Embryonic facial prominence (tissue), 1 donor: ENCODE data around the gene PREP.
"Not testable (repeated sequence)": the region's sequence is repeated elsewhere in the genome, so short reads cannot be mapped to it uniquely, and the experiment has no call there.

ENCODE experiments used
- DNase-seq: peaks from one replicate; pipeline ENCODE4 v3.0.0-alpha.2; 2016; ENCODE audit errors: extremely low spot score

The PREP gene

GRCh38 chr6:105345506-105345905 lies 57.4 kb downstream of the PREP start:
- DNase-seq: no peak

GRCh38 chr6:105344881-105345370 lies 58.0 kb downstream of the PREP start:
- DNase-seq: no peak

DNA sequence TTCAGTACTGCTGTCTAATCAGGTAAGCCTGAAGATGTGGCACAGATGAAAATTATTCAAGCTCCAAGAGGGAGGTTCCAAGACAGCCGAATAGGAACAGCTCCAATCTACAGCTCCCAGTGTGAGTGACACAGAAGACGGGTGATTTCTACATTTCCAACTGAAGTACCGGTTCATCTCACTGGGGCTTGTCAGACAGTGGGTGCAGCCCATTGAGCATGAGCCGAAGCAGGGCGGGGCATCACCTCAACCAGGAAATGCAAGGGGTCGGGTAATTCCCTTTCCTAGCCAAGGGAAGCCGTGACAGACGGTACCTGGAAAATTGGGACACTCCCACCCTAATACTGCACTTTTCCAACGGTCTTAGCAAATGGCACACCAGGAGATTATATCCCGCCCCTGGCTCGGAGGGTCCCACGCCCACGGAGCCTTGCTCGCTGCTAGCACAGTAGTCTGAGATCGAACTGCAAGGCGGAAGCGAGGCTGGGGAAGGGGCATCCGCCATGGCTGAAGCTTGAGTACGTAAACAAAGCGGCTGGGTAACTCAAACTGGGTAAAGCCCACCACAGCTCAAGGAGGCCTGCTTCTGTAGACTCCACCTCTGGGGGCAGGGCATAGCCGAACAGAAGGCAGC lies 64.4 kb downstream of the PREP start:
- DNase-seq: not testable (repeated sequence)

DNA sequence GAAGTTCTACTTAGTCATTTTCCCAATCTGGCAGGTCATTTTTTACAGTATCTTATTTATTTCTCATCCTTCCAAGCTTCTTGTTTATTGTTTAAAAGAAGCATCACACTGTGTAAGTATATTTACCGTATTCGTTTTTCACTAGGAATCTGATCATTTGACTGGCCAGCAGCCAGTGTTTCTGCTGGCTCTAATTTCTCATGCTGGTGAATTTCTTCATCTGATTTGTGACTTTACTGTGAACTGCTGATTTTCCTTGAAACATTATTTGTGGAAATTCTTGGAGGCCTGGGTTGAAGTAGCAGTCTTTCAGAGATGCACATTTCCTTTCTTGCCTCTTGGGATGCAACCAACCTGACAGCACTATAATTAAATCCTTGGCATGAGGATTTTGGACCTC lies 65.9 kb downstream of the PREP start:
- DNase-seq: no peak

DNA sequence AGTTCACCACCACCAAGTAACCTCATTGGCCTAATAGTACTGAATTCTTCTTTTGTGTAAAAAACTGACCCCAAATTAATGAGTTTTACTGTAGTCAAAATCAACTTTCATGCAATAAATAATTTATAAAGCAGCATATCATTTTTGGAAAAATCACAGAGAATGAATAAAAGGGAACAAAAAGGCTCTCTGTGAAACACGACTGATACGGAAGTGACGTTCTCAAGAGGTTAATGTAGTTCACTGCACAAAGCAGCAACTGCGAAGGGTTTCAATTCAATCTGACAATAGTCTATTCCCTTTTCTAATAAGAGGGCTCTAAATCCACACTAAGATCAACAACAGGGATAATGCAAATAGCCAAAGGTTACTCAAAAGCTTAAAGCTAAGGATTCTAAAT lies 70.3 kb downstream of the PREP start:
- DNase-seq: no peak

DNA sequence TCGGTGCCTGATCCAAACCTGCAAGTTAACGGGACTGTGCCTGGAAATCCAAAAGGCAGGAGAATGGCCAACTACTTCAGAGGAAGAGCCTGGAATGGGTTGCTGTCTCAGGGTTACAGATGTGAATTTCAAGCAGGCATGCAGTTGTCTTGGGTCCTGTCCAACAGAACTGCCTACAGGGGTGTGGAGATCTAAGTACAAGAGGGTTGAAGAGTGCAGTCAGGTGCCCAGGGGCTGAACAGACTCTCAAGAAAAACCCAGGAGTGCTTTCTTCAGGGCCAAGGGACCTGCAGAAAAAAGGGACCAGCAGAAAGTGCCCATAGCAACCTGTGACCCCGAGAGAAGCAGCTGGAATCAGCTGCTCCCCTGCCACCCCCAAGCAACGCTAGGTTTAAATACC lies 71.0 kb downstream of the PREP start:
- no peak for DNase-seq

- no peak for DNase-seq
These were observed 72.0 kb downstream of the PREP start for GRCh38 chr6:105330913-105331312.

GRCh38 chr6:105330364-105330763 lies 72.5 kb downstream of the PREP start:
- DNase-seq: no peak

DNA sequence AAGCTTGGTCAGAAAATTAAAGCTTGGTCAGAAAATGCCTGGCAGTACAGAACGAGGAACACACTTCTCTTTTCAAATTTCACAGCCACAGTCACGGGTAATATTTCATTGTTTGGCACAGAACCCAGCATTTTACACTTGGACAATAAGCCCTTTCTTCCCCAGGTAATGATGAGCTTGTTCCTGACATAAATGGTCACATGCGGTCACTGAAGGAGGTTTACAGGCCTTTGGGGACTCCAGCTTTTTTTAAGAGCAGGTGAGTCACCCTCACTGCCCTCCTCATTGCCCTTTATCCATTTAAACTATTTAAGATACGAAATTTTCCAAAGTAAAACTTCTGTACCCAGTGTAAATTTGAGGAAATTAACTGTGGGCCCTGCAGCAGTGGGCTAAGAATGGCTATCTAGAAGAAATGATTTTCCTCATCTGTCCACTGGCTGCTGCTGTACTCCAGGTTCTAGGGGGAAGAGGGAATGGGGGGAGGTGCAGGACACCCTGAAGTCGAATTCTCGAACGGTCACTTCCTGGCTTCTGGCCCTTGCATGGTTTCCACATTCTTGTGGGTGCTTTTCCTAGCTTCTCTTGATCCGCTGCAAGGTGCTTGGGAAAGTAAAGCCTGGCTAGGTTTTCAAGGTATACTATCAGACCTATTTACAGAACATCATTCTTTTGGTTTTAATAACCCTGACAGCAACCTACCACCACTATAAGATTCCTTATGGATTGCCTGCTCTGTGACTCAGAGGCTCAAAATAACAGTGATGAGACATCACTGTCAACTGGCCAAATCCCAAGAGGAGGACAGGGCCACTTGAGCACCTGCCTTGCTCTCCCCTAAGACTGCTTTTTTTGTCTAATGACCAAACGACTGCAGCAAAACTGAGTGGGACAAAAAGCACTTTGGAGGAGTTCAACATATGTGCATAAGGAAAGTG lies 75.8 kb downstream of the PREP start:
- DNase-seq: no peak

GRCh38 chr6:105326216-105326615 lies 76.7 kb downstream of the PREP start:
- DNase-seq: no peak

DNA sequence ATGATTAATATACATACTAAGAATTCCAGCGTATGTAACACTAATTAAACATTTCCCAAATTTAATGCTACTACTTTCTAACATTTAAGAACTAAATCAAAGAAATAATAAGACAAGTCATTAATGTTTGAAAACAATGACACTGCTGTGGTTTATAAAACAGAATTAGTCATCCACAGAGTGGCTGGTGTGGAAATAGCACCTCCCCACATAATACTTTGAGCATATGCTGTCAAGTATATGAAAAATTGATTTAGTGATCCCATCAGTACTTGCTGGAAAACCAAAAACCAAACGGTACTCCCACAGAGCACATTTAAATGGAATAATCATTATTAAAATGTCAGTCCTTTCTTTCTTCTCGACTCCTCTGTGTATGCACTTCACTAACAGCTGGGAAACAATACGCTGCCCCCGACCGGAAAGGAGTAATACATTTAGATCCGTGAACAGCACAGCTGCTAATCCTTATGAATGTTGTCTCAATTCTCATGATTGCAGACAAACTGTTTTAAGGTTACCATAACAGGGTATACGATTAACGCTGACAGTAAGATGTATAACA lies 78.4 kb downstream of the PREP start:
- DNase-seq: no peak

DNA sequence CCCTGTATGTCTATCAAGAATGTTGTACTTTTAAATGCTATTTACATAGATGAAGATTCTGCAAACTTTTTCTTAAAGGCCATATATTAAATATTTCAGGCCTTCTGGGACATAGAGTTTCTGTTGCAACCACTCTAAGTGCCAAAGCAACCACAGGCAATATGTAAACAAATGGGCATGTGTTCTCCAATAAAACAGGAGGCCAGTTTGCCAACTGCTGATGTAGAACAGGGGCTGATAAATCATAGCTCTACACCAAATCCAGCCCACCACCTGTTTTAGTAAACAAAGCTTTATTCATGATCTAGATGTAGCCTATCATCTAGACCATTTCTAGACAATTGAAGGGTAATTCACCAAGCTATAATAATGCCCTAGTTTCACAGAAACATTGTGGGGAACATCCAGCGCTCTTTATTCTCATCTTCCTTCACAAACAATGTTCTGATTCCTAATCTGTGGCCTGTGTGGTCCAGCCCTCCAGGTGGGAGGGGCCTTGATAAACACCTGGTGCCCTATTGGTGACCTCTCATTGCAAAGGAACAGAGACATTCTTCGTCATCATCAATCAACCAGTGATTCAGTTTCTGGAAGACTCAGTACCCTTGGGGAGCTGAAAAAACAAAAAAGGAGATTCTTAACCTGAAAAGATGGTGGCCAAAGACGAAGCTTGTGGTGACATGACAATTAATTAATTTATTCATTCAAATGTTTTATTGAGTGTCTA lies 80.2 kb downstream of the PREP start:
- DNase-seq: no peak

DNA sequence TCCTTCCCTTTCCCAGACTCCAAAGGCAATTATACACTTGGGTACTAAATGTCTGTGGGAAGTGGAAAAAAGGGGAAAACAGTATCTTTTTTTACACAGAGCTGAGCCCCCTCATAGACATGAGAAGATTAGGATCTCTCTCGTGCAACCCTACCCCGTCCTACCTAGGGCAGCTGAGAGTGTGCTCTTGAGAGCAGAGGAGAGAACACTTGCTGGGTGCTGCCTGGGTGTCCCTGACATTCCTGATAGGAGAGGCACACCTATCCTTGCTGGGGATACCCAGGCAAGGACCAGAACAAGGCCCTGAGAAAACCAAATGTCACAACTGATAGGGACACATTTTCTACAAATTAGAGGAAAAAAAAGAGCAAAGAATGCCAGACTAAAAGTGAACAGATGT lies 81.2 kb downstream of the PREP start:
- no peak for DNase-seq

- no peak for DNase-seq
These were observed 81.7 kb downstream of the PREP start for GRCh38 chr6:105321207-105321606.

DNA sequence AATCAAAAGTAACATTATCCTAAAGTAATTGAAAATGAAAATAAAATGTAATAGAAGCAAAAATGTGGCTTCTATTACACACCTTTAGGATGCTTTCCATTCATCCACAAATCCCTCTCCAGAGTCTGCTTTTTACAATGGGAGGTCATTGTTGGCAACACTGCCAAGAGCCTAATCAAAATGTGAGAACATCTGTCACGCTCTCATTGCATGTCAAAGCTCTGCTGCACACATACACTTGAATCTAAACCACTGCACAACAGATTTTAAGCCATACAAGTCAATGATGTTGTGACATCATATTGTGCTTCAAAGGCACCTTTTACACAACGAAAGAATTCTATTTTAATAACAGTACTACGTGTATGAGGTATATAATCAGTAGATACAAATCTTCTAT lies 82.1 kb downstream of the PREP start:
- DNase-seq: no peak

DNA sequence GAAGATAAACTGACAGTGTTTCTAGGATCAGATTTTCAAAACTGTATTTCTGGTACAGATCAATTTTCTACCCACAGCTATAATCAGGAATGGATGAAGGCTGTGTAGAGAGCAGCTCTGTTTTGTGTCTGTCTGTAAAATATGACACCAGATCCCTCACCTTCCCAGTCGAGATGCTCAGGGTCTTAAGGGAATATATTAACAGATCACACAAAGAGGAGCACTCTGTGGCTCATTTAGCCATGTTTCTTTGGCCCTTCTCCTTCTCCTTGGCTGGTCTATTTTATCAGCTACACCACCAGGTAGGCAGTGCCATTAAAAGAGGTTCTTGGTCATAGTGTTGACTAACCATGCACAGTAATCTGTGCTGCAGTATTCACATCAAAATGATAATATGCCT lies 82.6 kb downstream of the PREP start:
- DNase-seq: no peak

- DNase-seq: no peak
These were observed 83.6 kb downstream of the PREP start for GRCh38 chr6:105319331-105319730.

GRCh38 chr6:105318660-105319059 lies 84.2 kb downstream of the PREP start:
- no peak for DNase-seq

DNA sequence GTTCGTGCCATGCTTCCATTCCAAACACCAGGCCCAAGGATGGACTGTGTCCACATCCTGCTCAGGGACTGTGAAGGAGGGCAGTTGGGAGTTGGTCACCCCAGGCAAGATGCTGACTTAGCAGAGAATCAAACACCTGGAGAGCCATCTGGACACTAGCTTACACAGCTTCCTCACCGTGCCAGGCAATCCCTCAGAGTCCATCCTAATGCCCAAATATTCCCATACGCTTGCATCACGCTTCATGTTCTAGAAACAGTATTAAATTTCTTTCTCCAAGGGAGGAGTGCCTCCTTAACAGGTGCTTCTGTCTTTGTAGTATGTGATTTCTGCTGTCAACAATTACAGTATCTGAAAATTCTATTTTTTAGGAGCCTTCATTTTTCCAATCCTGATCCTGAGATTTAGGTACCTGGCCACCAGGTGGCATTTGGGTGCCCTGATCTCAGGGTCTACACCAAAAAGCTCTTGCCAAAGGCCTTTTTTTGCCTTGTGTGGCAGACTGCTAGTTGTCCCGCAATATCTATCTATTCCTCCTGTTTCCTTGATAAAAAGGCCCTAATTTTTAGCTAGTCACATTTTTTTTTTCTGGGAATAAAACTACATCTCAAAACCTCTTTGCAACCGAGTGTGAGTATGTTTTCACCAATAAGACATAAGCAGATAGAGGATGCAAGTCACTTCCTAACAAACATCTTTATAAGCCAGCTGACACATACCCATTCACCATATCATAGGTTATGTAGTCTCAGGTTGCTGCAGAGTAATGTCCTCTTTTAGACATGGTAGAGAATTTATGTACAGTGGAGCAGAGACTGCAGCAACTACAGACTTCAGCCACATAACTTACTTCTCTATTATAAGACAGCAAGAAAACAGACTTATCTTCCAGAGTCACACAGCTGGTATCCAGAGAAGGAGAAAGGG lies 85.0 kb downstream of the PREP start:
- no peak for DNase-seq

GRCh38 chr6:105313211-105313610 lies 89.7 kb downstream of the PREP start:
- DNase-seq: no peak

GRCh38 chr6:105310947-105311346 lies 91.9 kb downstream of the PREP start:
- DNase-seq: no peak
